ENCODE measurements around the gene MYLK4.

The MYLK4 gene

GRCh38 chr6:2622671-2623070, 128.1 kb downstream of the MYLK4 start:
- H2AK5ac ChIP-seq (ENCODE audit: low read length, severe bottlenecking), result no peak overlapping the region
- 87% methylated on average over 11 of the region's 11 CpGs for WGBS
- no peak overlapping the region for H2BK12ac ChIP-seq (ENCODE audit: low read length in 2 of 2)
- H3K4ac ChIP-seq (ENCODE audit: low read depth in 1 of 2, low read length in 2 of 2), result no peak overlapping the region
- H3K27ac ChIP-seq (ENCODE audit: low read length, poor library complexity, severe bottlenecking), result no peak overlapping the region
- H3K4me3 ChIP-seq (ENCODE audit: insufficient read depth in 1 of 2, low read depth in 1 of 2, low read length in 2 of 2), result no peak overlapping the region
- H2BK5ac ChIP-seq (ENCODE audit: low read depth, low read length, poor library complexity, severe bottlenecking), result no peak overlapping the region
- no peak overlapping the region for H2BK120ac ChIP-seq (ENCODE audit: low read depth, low read length)
- no peaks in the 10 kb centered on the region for H3K4me1 ChIP-seq (ENCODE audit: control insufficient read depth, insufficient read depth, low read depth, low read length)
- no peak overlapping the region for H4K8ac ChIP-seq (ENCODE audit: low read length)
- H3K23ac ChIP-seq (ENCODE audit: low read length in 2 of 2), result no peak overlapping the region
- no peak for DNase-seq
- H3K9me3 ChIP-seq (ENCODE audit: control insufficient read depth, low read length), result no peaks in the 10 kb centered on the region
- H3K27me3 ChIP-seq (ENCODE audit: control insufficient read depth in 1 of 2, insufficient read depth in 1 of 2, low read length in 2 of 2), result peaks cover 15 to 20% of the 10 kb centered on the region in 2 experiments
- no peak overlapping the region for H4K91ac ChIP-seq (ENCODE audit: low read length)
- no peak overlapping the region for H3K14ac ChIP-seq (ENCODE audit: low read length in 2 of 2)
- no peak overlapping the region for H3K4me2 ChIP-seq (ENCODE audit: low read length, poor library complexity, severe bottlenecking)
- no peak overlapping the region for H3K9ac ChIP-seq (ENCODE audit: low read length)
- no peaks in the 10 kb centered on the region for H3K36me3 ChIP-seq (ENCODE audit: control insufficient read depth in 1 of 2, insufficient read depth in 2 of 2, low read depth in 1 of 2, low read length in 2 of 2)
- H3K18ac ChIP-seq (ENCODE audit: low read depth in 1 of 2, low read length in 2 of 2), result no peak overlapping the region
- no peaks in the 10 kb centered on the region for H3K79me1 ChIP-seq (replicated peaks; ENCODE audit: low read length, poor library complexity, severe bottlenecking)
- no peak overlapping the region for H2BK15ac ChIP-seq (ENCODE audit: low read depth, poor library complexity, severe bottlenecking)
- no peak overlapping the region for H2AFZ ChIP-seq (ENCODE audit: low read depth, low read length)

GRCh38 chr6:2619651-2620050, 131.1 kb downstream of the MYLK4 start:
- H2BK12ac ChIP-seq (ENCODE audit: low read length in 2 of 2), result no peak overlapping the region
- H3K4ac ChIP-seq (ENCODE audit: low read depth in 1 of 2, low read length in 2 of 2), result no peak overlapping the region
- H3K27me3 ChIP-seq (ENCODE audit: control insufficient read depth in 1 of 2, insufficient read depth in 1 of 2, low read length in 2 of 2), result peaks cover 15 to 20% of the 10 kb centered on the region in 2 experiments
- no peaks in the 10 kb centered on the region for H3K4me1 ChIP-seq (ENCODE audit: control insufficient read depth, insufficient read depth, low read depth, low read length)
- H4K91ac ChIP-seq (ENCODE audit: low read length), result no peak overlapping the region
- no peak overlapping the region for H3K14ac ChIP-seq (ENCODE audit: low read length in 2 of 2)
- H3K36me3 ChIP-seq (ENCODE audit: control insufficient read depth in 1 of 2, insufficient read depth in 2 of 2, low read depth in 1 of 2, low read length in 2 of 2), result no peaks in the 10 kb centered on the region
- peak overlapping the region; percentile 8 for H2BK15ac ChIP-seq (ENCODE audit: low read depth, poor library complexity, severe bottlenecking)
- H3K4me2 ChIP-seq (ENCODE audit: low read length, poor library complexity, severe bottlenecking), result no peak overlapping the region
- no peak overlapping the region for H3K18ac ChIP-seq (ENCODE audit: low read depth in 1 of 2, low read length in 2 of 2)
- no peak overlapping the region for H2BK120ac ChIP-seq (ENCODE audit: low read depth, low read length)
- H4K8ac ChIP-seq (ENCODE audit: low read length), result no peak overlapping the region
- no peaks in the 10 kb centered on the region for H3K9me3 ChIP-seq (ENCODE audit: control insufficient read depth, low read length)
- no peak overlapping the region for H3K27ac ChIP-seq (ENCODE audit: low read length, poor library complexity, severe bottlenecking)
- no peaks in the 10 kb centered on the region for H3K79me1 ChIP-seq (replicated peaks; ENCODE audit: low read length, poor library complexity, severe bottlenecking)
- no peak overlapping the region for H3K9ac ChIP-seq (ENCODE audit: low read length)
- no peak overlapping the region for H2BK5ac ChIP-seq (ENCODE audit: low read depth, low read length, poor library complexity, severe bottlenecking)
- DNase-seq, result no peak
- no peak overlapping the region for H2AK5ac ChIP-seq (ENCODE audit: low read length, severe bottlenecking)
- 78% methylated on average over 9 of the region's 9 CpGs for WGBS
- H3K23ac ChIP-seq (ENCODE audit: low read length in 2 of 2), result no peak overlapping the region
- no peak overlapping the region for H2AFZ ChIP-seq (ENCODE audit: low read depth, low read length)
- H3K4me3 ChIP-seq (ENCODE audit: insufficient read depth in 1 of 2, low read depth in 1 of 2, low read length in 2 of 2), result no peak overlapping the region

GRCh38 chr6:2617729-2618128, 133.0 kb downstream of the MYLK4 start:
- Histone ChIP-seq H3K23ac (ENCODE audit: low read length in 2 of 2) (no peak overlapping the region), H2AK5ac (ENCODE audit: low read length, severe bottlenecking) (no peak overlapping the region), H3K9ac (ENCODE audit: low read length) (no peak overlapping the region), H2BK120ac (ENCODE audit: low read depth, low read length) (no peak overlapping the region), H2BK12ac (ENCODE audit: low read length in 2 of 2) (no peak overlapping the region), H3K79me1 (replicated peaks; ENCODE audit: low read length, poor library complexity, severe bottlenecking) (no peaks in the 10 kb centered on the region), H3K27me3 (ENCODE audit: control insufficient read depth in 1 of 2, insufficient read depth in 1 of 2, low read length in 2 of 2) (peaks cover 20% of the 10 kb centered on the region in 2 experiments), H4K91ac (ENCODE audit: low read length) (no peak overlapping the region), H3K4me1 (ENCODE audit: control insufficient read depth, insufficient read depth, low read depth, low read length) (no peaks in the 10 kb centered on the region), H3K4ac (ENCODE audit: low read depth in 1 of 2, low read length in 2 of 2) (no peak overlapping the region), H2BK5ac (ENCODE audit: low read depth, low read length, poor library complexity, severe bottlenecking) (no peak overlapping the region), H4K8ac (ENCODE audit: low read length) (no peak overlapping the region), H3K4me2 (ENCODE audit: low read length, poor library complexity, severe bottlenecking) (no peak overlapping the region), H3K18ac (ENCODE audit: low read depth in 1 of 2, low read length in 2 of 2) (no peak overlapping the region), H3K27ac (ENCODE audit: low read length, poor library complexity, severe bottlenecking) (no peak overlapping the region), H3K14ac (ENCODE audit: low read length in 2 of 2) (no peak overlapping the region), H2AFZ (ENCODE audit: low read depth, low read length) (no peak overlapping the region), H3K9me3 (ENCODE audit: control insufficient read depth, low read length) (peaks cover 3% of the 10 kb centered on the region), H2BK15ac (ENCODE audit: low read depth, poor library complexity, severe bottlenecking) (no peak overlapping the region), H3K36me3 (ENCODE audit: control insufficient read depth in 1 of 2, insufficient read depth in 2 of 2, low read depth in 1 of 2, low read length in 2 of 2) (no peaks in the 10 kb centered on the region), H3K4me3 (ENCODE audit: insufficient read depth in 1 of 2, low read depth in 1 of 2, low read length in 2 of 2) (no peak overlapping the region)
- no peak for DNase-seq
- WGBS, result 92% methylated on average over 1 of the region's 4 CpGs

GRCh38 chr6:2616811-2617210, 133.9 kb downstream of the MYLK4 start:
- H4K8ac ChIP-seq (ENCODE audit: low read length), result no peak overlapping the region
- peaks cover 20% of the 10 kb centered on the region in 2 experiments for H3K27me3 ChIP-seq (ENCODE audit: control insufficient read depth in 1 of 2, insufficient read depth in 1 of 2, low read length in 2 of 2)
- H3K27ac ChIP-seq (ENCODE audit: low read length, poor library complexity, severe bottlenecking), result no peak overlapping the region
- H3K23ac ChIP-seq (ENCODE audit: low read length in 2 of 2), result no peak overlapping the region
- no peak for DNase-seq
- no peak overlapping the region for H3K4me3 ChIP-seq (ENCODE audit: insufficient read depth in 1 of 2, low read depth in 1 of 2, low read length in 2 of 2)
- no peak overlapping the region for H3K4me2 ChIP-seq (ENCODE audit: low read length, poor library complexity, severe bottlenecking)
- no peak overlapping the region for H4K91ac ChIP-seq (ENCODE audit: low read length)
- peaks cover 3% of the 10 kb centered on the region for H3K9me3 ChIP-seq (ENCODE audit: control insufficient read depth, low read length)
- no peak overlapping the region for H3K18ac ChIP-seq (ENCODE audit: low read depth in 1 of 2, low read length in 2 of 2)
- no peak overlapping the region for H3K14ac ChIP-seq (ENCODE audit: low read length in 2 of 2)
- H3K4ac ChIP-seq (ENCODE audit: low read depth in 1 of 2, low read length in 2 of 2), result no peak overlapping the region
- no peaks in the 10 kb centered on the region for H3K79me1 ChIP-seq (replicated peaks; ENCODE audit: low read length, poor library complexity, severe bottlenecking)
- no peak overlapping the region for H2AFZ ChIP-seq (ENCODE audit: low read depth, low read length)
- H2BK15ac ChIP-seq (ENCODE audit: low read depth, poor library complexity, severe bottlenecking), result no peak overlapping the region
- no peak overlapping the region for H3K9ac ChIP-seq (ENCODE audit: low read length)
- 75% methylated on average over 7 of the region's 7 CpGs for WGBS
- no peak overlapping the region for H2BK120ac ChIP-seq (ENCODE audit: low read depth, low read length)
- H3K36me3 ChIP-seq (ENCODE audit: control insufficient read depth in 1 of 2, insufficient read depth in 2 of 2, low read depth in 1 of 2, low read length in 2 of 2), result no peaks in the 10 kb centered on the region
- H2BK12ac ChIP-seq (ENCODE audit: low read length in 2 of 2), result no peak overlapping the region
- no peak overlapping the region for H2AK5ac ChIP-seq (ENCODE audit: low read length, severe bottlenecking)
- H2BK5ac ChIP-seq (ENCODE audit: low read depth, low read length, poor library complexity, severe bottlenecking), result no peak overlapping the region
- H3K4me1 ChIP-seq (ENCODE audit: control insufficient read depth, insufficient read depth, low read depth, low read length), result no peaks in the 10 kb centered on the region
